NCI-H146 treated with DMSO at 0.1 percent for 48 hours (cell line): ENCODE results near the gene ROS1.
A peak's percentile ranks its signal among the peaks of the same experiment; 100 is the strongest.
"Not testable (repeated sequence)": the region's sequence is repeated elsewhere in the genome, so short reads cannot be mapped to it uniquely, and the experiment has no call there.

Experiments used
- DNase-seq: peaks from one replicate; lab custom pipeline; 2025; ENCODE audit not compliant: unreplicated experiment; lab: John Stamatoyannopoulos, UW

The ROS1 gene

DNA sequence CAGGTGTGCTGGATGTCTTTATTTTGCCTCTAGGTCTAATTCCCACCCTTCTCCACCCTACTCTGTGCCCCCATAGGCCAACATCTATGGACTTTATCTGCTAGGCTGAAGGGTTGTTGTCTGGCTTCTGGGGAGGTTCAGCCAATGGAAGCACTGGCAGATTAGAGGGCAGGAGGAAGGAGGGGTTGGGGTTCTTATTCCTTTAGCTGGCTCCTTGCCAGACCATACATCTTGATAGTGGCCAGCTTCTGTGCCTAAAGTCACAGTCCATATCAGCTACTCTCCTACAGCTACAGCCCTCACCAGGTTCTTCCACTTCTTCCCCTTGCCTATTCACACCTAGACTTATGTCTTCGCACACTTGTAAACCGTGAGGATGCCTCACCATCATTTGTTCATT lies 41.1 kb downstream of the ROS1 start:
- no peak for DNase-seq

DNA sequence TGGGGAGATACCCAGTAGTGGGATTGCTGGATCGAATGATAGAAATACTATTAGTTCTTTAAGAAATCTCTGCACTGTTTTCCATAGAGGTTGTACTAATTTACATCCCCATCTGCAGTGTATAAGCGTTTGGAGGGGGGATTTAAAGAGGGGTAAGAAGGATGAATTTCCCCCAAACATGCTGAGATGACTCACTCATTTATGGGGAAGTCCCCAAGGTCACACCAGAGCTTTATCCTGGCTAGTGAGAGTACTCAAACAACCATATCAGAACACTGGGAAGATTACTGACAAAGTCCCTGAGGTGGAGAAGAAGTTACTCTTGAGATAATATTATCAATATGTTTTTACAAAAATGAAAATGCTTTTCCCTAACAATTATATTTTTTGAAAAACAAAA lies 44.0 kb downstream of the ROS1 start:
- no peak for DNase-seq

DNA sequence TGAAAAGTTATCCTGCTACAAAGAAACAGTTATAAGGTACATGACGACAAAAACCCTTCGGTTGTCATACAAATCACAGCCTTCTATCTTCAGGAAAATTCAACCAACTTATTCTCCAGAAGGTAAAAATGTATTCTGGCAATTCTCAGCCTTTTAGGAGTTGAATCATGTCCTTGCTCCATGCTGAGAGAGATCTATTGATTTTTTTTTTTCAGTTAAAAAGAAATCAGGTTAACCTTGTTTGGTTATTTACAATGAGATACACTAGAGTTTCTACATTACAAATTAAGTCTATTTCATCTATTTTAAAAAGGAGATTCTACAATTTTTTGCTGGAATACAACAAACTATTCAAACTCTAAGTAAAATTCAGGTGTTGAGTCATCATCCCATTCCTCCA lies 45.4 kb downstream of the ROS1 start:
- no peak for DNase-seq

DNA sequence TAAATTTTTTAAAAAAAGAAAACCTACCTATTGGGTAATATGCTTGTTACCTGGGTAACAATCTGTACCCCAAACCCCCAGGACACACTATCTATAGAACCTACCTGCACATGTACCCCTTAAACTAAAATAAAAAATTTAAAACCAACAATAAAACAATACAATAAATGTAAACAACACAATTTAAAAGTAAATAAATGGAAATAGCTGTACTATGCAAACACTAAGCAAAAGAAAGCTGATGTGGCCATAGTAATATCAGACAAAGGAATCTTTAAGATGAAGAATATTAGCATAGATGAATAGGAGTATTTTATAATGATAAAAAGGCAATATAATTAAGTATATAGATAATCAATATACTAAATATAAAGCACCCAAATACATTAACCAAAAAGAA lies 50.3 kb downstream of the ROS1 start:
- DNase-seq: no peak

DNA sequence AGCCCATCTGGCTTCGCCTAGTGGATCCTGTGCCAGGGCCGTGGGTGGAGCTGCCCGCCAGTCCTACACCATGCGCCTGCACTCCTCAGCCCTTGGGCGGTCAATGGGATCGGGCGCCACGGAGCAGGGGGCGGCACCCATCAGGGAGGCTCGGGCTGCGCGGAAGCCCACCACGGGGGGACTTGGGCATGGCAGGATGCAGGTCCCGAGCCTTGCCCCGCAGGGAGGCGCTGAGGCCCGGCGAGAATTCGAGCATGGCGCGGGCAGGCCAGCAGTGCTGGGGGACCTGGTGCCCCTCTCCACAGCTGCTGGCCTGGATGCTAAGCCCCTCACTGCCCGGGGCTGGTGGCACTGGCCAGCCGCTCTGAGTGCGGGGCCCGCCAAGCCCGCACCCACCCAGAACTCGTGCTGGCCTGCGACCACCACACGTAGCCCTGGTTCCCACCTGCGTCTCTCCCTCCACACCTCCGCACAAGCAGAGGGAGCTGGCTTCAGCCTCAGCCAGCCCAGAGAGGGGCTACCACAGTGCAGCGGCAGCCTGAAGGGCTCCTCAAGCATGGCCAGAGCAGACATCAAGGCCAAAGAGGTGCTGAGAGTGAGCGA lies 52.4 kb downstream of the ROS1 start:
- no peak for DNase-seq

DNA sequence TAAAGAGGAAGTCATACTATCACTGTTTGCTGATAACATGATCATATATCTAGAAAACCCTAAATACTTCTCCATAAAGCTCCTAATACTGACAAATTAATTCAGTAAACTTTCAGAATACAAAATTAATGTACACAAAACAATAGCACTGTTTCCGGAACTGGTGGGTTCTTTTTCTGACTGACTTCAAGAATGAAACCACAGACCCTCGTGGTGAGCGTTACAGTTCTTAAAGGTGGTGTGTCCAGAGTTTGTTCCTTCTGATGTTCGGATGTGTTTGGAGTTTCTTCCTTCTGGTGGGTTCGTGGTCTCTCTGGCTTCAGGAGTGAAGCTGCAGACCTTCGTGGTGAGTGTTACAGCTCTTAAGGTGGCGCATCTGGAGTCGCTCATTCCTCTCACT lies 53.5 kb downstream of the ROS1 start:
- DNase-seq: not testable (repeated sequence)

DNA sequence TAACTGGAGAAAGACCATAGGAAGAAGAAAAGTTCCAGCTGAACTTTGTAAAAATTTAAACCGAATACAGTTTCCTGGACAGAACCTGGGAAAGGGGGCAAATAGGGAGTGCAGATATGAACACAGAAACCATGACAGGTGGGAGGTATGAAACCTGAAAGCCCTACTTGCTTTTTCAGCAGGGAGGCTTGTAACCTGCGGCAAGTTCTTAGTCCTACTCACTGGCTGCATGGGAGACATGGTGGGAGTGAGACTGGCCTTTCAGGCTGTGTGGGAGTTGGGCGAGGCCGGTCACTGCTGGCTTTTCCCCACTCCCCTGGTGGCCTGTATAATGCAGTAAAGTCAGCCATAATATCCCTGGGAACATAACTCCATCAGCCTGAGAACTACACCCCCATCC lies 54.2 kb downstream of the ROS1 start:
- DNase-seq: no peak

DNA sequence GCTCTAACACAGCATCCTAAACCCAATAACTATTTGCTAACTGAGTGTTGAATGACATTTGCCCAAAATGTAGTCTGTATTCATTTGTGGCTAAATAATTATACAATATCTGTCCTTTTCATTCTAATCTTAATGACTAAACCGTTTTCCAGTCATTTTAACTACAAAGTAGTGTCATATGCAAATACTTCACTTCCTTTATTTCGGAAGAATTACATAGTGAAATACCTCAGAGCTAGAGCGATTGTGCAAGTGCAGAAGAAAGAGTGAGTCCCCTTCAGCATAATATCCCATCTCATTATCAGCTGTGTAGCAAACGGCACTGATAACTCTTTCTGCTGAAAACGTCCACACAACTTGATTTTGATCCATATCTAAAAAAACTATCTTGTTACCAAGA lies 66.2 kb downstream of the ROS1 start:
- DNase-seq: no peak

DNA sequence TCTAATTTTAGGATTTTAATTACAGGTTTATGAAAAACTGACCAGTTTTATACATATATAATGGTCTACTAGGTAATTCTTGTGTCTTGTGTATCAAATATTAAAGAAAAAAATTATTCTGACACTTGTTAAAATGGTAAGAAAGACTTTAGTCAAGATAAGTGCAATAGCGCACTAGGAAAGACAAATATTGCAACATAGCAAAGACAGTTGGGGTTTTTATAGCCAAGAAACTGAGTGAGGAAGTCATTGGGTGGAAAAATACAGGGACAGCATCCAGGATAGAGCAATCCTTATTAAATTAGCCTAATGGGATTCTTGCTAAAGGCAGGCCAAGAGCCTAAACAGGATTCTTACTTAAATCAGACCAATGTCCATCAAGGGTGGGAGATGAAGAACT lies 71.1 kb downstream of the ROS1 start:
- no peak for DNase-seq

DNA sequence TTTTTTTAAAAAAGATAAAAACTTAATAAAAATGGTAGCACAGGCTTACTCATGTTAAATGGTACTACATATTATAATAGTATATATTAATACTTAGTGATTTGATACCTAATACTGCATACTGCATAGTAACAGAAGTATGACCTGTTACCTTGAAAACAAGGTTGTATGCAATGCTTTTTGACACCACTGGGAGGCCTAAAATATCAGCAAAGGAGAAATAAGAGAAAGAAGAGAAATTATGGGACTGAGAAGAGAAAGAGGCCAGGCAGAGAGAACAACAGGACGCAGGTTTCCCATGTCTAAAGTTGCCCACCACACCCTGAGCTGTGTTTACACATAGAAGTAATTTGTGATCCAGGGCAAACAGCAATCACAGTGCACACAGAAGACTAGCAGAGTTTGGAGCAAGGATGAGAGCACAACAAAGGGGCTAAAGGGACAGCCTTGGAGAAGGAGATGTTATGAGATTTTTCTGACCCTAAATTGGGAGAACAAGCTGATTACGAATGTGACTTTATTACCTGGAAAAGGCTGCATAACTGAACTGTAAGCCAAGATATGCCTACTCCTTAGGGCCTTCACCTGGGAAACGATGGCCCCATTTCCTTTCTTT lies 73.2 kb downstream of the ROS1 start:
- no peak for DNase-seq

DNA sequence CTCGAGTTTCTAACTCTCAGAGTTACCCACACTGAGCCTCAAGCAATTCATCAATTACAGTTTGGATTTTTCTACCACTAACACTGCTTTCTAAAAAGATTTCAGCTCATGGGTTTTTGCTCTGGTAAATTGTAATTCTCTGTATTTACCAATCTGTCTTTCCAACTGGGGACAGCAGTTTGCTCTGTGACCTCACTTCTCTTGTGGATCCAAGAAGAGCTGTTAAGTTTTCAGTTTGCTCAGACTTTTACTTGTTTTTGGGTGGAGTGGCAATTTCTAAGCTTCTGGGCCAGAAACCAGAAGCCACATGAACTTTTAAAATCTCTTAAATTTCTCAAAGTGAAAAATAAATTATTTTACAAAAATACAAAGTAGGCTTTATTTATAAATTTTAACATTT lies 74.2 kb downstream of the ROS1 start:
- no peak for DNase-seq

DNA sequence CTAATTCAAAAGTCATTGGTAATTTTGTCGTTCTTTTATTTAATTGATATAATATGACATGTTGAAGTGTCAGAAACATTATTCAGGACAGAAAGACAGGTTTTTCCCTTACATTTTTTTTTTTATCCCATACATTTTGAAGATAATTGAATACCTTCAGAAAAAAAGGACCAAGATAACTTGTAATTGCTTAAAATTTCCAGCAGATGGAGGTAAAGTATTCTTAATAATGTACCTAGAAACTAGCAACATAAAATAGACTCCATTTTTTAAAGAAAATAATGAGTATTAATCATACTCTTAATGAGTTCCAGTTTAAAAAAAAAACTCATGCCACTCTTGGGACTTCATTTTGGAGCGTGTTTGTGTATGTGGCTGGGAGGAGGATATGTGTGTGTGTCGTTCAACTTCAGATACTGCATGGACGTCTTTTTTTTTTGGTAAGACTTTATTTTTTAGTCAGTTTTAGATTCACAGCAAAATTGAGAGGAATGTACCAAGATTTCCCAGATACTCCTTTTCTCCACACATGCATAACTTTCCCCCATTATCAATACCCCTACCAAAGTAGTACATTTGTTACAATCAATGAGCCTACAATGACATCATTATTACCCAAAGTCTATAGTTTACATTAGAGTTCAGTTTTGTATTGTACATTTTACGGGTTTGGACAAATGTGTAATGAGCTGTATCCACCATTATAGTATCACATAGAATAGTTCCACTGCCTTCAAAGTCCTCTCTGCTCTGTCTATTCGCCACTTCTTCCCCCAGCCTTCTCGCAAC lies 79.4 kb downstream of the ROS1 start:
- peak; percentile 14 for DNase-seq

DNA sequence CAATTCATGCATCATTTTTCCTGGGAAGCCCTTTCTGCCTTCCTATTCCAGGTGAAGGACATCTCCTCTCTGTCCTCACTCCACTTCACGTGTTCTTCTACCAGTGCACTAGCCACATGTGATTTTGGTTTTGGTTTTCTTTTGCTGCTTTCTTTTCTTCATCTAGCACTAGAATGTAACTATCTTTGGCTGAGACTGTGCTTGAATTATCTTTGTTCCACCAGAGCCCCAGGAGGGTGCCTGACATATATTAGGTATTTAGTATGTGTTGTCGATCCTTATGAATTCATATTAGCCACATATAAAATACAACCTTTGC lies 80.5 kb downstream of the ROS1 start:
- DNase-seq: no peak

DNA sequence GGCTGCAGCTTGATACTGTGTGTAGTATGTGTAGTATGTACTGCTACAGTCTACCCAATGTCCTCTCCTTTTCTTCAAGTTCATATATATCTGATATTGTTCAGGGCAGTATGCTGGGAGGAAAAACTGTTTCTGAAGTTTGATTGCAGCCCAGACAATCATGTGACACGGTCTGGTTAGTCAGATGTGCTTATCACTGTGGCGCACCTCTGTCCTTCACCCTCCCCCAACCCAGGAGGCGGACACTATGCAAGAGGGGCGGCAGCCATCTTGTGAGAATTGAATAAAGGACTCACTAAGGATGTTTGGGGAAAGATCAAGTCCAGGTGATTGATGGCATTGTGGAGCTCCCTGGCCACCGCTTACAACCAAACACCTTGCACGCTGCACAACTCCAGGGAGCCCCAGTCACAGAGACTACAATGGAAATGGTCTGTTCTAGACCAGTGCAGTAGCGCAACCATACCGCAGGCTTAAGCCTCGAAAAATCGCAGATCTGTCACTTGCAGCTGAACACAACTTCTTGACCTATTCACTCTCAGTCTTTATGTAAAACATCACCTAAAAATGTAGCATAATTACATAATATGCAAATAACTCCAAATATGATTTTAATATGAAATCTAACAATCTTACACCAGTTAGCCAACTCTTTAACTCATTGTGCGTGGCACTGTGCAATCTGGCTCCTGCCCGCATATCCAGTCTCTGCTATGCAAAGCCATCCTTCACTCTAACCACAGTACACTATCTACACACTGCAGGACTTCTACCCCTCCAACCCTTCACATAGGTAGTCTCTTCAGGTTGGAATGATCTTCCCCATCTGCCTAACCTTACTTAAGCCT lies 81.1 kb downstream of the ROS1 start:
- DNase-seq: peak; percentile 2

DNA sequence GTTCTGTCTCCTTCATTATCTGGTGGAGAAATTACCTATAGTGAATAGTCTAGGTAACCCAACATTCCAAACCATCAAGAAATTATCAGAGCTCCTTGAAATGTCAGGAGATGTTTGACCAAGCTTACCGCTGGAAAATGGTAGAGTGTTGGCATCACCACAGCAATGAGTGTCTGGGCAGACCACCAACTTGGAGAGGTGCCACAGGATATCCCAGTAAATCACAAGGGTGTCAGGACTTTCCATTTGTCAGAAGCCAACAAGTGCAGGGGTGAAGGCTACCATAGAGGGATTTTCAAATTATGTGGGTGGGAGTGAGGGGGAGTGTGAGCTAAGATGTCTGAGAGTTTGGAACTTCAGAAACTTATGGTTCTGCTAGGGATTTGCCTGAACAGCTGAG lies 87.2 kb downstream of the ROS1 start:
- DNase-seq: no peak

DNA sequence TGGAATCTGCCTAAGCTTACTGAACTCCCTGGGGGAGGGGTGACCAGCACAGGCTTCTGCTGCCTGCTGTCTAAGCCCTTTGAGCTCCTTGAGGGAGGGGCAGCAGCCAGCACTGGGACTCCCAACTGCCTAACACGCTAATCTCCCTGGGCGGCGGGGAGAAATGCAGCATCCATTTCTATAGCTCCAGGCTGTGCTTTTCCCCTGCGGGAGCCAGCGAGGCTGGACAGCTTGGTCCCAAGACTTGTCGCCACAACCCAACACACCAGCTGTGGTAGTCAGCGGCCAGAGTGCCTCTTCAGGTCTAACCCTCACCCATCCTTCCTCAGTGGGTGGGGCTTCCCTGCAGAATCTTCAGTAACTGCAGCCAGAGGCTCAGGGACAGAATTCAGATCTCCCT lies 95.8 kb downstream of the ROS1 start:
- no peak for DNase-seq

DNA sequence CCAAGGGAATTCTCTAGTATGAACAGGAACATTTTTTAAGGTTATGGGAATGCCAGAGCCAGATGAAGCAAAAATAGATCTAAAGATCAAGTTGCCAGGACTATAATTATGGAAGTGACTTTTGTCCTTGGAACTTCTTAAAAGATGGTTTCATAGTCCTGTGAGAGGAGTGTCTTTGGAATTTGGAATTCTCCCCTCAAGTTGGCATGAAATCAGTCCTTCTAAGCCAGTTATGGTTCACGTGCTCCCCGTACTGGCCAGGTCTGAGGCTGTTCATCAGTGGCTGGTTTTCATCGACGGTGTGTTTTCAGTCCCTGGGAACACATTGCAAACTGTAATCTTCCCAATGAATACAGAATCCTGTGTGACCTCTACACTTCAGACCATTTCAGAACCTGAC lies 97.2 kb downstream of the ROS1 start:
- DNase-seq: no peak

DNA sequence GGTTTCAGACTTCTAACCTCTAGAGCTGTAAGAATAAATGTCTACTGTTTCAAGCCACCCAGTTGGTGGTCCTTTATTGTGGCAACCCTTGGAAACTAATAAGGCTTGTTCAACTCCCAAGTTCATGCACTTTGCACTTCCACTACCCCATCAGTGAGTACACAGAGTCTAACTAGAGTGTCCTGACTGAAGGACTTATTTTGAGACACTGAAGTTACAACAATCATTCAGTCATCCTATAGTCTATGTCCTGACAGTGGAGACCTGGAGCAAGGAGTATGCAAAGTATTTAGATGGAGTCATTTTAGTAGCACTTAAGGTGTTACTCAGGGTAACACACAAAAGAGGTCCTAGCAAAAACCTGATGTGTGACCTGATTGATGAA lies 97.7 kb downstream of the ROS1 start:
- DNase-seq: no peak

DNA sequence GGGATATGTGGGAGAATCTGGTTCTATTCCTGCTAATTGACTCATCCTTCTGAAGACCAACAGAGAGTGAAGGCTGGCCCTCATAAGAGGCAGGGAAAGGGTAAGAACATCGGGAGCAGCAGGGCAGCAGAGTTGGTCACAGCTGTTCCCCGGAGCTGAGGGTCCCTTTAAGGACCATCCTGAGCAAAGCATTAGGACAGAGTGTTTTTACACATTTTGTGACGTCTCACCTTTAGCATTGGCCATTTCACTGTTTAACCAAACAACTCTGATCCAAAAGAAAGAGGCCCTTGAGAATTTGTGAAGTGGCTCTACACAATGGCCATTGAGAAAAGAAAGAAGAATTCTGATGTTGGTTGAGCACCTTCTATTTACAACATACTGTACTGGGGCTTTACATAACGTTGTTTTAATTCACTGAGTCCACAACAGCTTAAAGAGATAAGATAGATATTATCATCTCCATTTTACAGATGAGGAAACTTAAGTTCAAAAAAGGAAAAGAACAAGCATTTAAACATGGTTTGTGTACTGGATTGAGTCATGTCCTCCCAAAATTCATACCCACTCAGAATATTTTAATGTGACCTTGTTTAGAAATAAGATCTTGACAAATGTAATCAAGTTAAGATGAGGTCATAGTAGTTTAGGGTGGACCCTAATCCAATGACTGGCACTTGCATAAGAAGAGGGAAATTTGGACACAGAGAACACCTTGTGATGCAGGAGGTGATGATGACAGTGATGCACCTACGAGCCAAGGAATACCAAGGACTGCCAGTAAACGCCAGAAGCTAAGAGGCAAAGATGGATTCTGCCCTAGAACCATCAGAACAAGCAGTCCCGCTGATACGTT lies 98.4 kb downstream of the ROS1 start:
- no peak for DNase-seq

DNA sequence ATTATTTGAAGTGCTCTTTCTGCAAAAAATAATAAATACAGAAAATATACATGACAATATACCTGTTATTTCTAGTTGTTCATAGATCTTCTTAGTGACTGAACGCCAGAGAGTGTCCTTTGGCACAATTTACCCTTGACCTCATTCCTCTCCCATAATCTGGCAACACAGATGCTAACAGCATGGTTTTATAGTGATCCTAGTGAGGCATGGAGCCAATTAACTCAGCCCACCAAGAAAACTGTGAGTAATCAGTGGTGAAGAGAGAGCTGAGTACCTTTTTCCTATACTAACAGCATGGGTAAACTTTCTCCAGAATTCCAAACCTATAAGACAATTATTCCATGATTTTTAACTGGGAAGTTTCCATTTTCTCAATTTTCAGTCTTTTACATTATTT lies 99.3 kb downstream of the ROS1 start:
- no peak for DNase-seq

DNA sequence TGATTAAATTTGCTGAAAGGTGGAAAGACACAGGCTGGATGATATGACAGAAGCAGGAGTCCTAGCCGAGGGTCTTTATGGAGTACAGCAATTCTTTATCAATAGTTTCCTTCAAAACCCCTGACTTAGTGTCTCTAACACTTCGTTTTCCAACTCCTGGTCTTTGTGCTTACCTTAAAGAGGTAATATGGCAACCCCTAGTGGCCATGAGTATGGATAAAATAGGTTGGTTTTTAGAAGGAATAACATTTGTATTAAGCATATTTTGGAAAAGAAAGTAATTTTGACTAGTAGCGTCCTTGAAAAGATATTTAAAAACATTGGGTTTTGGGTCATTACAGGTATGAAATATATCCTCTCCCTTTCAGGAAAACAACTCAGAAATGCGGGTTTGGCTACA lies 108.5 kb downstream of the ROS1 start:
- no peak for DNase-seq
